GM12878 (cell line): Measurements from ENCODE around the gene MAP2K2. TPM values are rescaled to one million over a fixed set of nuclear protein-coding genes. Genes with fewer than 3 reads are reported as not detected.

ENCODE experiments used
- BACH1 ChIP-seq: fragments of 450-650 bp; IDR thresholded peaks from 2 replicates; pipeline ENCODE4 v1.6.1; 2017; ENCODE audit warnings: mild to moderate bottlenecking, borderline replicate concordance
- BHLHE40 ChIP-seq, 2 experiments: fragments of 450-650 bp in 1 of 2; IDR thresholded peaks; 2 replicates each; pipeline ENCODE4 v1.6.1; 2011 to 2017; ENCODE audit warnings: low read depth in 2 of 2, borderline replicate concordance in 1 of 2, improper control_type of control experiment in 1 of 2, low read length in 1 of 2, mild to moderate bottlenecking in 1 of 2
- CEBPZ ChIP-seq: fragments of 150-350 bp; IDR thresholded peaks from 2 replicates; pipeline ENCODE4 v1.6.1; 2016; ENCODE audit warnings: low read depth, low read length
- CTCF ChIP-seq, 3 experiments: IDR thresholded peaks in 2 of 3; conservative IDR thresholded peaks in 1 of 3; 2 replicates each; pipeline ENCODE4 v1.5.1; 2011; ENCODE audit warnings: low read depth in 3 of 3, low read length in 3 of 3, mild to moderate bottlenecking in 3 of 3, control low read depth in 2 of 3, moderate library complexity in 2 of 3, inconsistent platforms in 1 of 3, mixed read lengths in 1 of 3; ENCODE audit not compliant: control insufficient read depth in 2 of 3, insufficient read depth in 1 of 3; ENCODE audit errors: extremely low read depth in 1 of 3
- CUX1 ChIP-seq: IDR thresholded peaks from 2 replicates; pipeline ENCODE4 v1.6.1; 2012; ENCODE audit warnings: improper control_type of control experiment, low read depth, low read length; ENCODE audit not compliant: insufficient replicate concordance
- FOXM1 ChIP-seq: IDR thresholded peaks from 2 replicates; pipeline ENCODE4 v1.6.1; 2012; ENCODE audit warnings: low read depth, mild to moderate bottlenecking, inconsistent platforms, low read length, moderate library complexity
- HDAC2 ChIP-seq: fragments of 200-600 bp; sonication (generic); IDR thresholded peaks from 2 replicates; pipeline ENCODE4 v1.6.1; 2017
- KLF5 ChIP-seq: fragments of 450-650 bp; IDR thresholded peaks from 2 replicates; pipeline ENCODE4 v1.6.1; 2014; ENCODE audit warnings: mild to moderate bottlenecking; ENCODE audit not compliant: partially characterized antibody
- LARP7 ChIP-seq: fragments of 450-650 bp; IDR thresholded peaks from 2 replicates; pipeline ENCODE4 v1.6.1; 2017; ENCODE audit warnings: mild to moderate bottlenecking
- MTA3 ChIP-seq: IDR thresholded peaks from 2 replicates; pipeline ENCODE4 v1.6.1; 2012; ENCODE audit warnings: low read length, inconsistent platforms, borderline replicate concordance
- POU2F2 ChIP-seq: IDR thresholded peaks from 3 replicates; pipeline ENCODE4 v1.6.1; 2011; ENCODE audit warnings: low read depth, mild to moderate bottlenecking, low read length, borderline replicate concordance
- RB1 ChIP-seq: fragments of 450-650 bp; formaldehyde crosslinking; IDR thresholded peaks from 2 replicates; pipeline ENCODE4 v1.6.1; 2017; ENCODE audit warnings: mild to moderate bottlenecking, borderline replicate concordance
- SIN3A ChIP-seq: IDR thresholded peaks from 2 replicates; pipeline ENCODE4 v1.6.1; 2012; ENCODE audit warnings: low read depth, low read length, improper control_type of control experiment
- TCF12 ChIP-seq: IDR thresholded peaks from 2 replicates; pipeline ENCODE4 v1.6.1; 2011; ENCODE audit warnings: low read depth, mild to moderate bottlenecking, low read length
- polyA plus RNA-seq, 11 experiments: library from polyadenylated mRNA; depleted of rRNA in 4 of 11; unstranded in 6 of 11; stranded (reverse) in 5 of 11; fragments of >200 nt; fragmentation: Nextera tagmentation in 4 of 11; fragmentation: Illumina TruSeq in 1 of 11; extraction: Ambion mirVana in 4 of 11; extraction: Trizol in 1 of 11; gene quantifications; 1 replicate in 1 of 11; 2 replicates in 10 of 11; pipeline versions ENCODE4 v1.2.1 to v1.2.3, GENCODE V29; 2011 to 2016; ENCODE audit warnings: inconsistent platforms in 2 of 11, missing spikeins in 2 of 11, low read depth in 1 of 11
- total RNA-seq, 4 experiments: library from RNA; depleted of rRNA in 3 of 4; stranded (reverse); fragments of >200 nt in 3 of 4; fragmentation: Illumina TruSeq in 1 of 4; extraction: Trizol in 1 of 4; gene quantifications; 2 replicates each; pipeline versions ENCODE4 v1.2.1 to v1.2.3, GENCODE V29; 2013 to 2021

The MAP2K2 gene
- total and polyA plus RNA-seq, 10 of the 15 experiments (the other 5 are each of a cell fraction or from before 2014, with no cell fraction given), result 1.00 to 210 (median 53.5) TPM

GRCh38 chr19:4063369-4064148, 60.4 kb downstream of the MAP2K2 start (continued):
- TF ChIP-seq CUX1, result no peak
- TF ChIP-seq HDAC2, result no peak
- TF ChIP-seq TCF12, result 0 out of 2 replicates have a peak, but pooled peaks have one; percentile 2
- no peak for TF ChIP-seq POU2F2
- no peak for TF ChIP-seq KLF5
- no peak for TF ChIP-seq FOXM1
- TF ChIP-seq CEBPZ, result no peak
- TF ChIP-seq SIN3A, result no peak
- peak; percentile 8 to 28 (median 10); a peak in 2 of 6 replicates for TF ChIP-seq CTCF (IDR thresholded peaks at IDR 0.05 in 2 of 3, conservative IDR thresholded peaks at IDR 0.05 in 1 of 3; ENCODE audit: control insufficient read depth in 2 of 3, extremely low read depth in 1 of 3, insufficient read depth in 1 of 3, low read depth in 3 of 3, low read length in 3 of 3)
- no peak for TF ChIP-seq LARP7
- TF ChIP-seq BACH1, result peak; percentile 12; the same call in 1 of the 2 replicates
- no peak for TF ChIP-seq RB1
- no peak for TF ChIP-seq MTA3
- no peak; a peak in 1 of 4 replicates for TF ChIP-seq BHLHE40 (IDR thresholded peaks at IDR 0.05; ENCODE audit: borderline replicate concordance in 1 of 2, low read depth in 2 of 2, low read length in 1 of 2)
